Fibroblast of lung (primary cell): ENCODE results near the gene SOCS1. TPM values are rescaled to one million over a fixed set of nuclear protein-coding genes. Genes with fewer than 3 reads are reported as not detected.

ENCODE experiments used
- DNase-seq, 2 donors: peaks; one replicate each; pipeline versions ENCODE4 v3.0.0 to v3.0.0-alpha.2; 2010; ENCODE audit warnings: low read depth in 2 of 2
- H2AFZ ChIP-seq: 2 replicates; pipeline ENCODE4 v1.5.1; 2012; ENCODE audit warnings: low read length, control low read depth, inconsistent platforms
- H3K27ac ChIP-seq: 2 replicates; pipeline ENCODE4 v1.5.1; 2011; ENCODE audit warnings: low read length, control low read depth; ENCODE audit not compliant: insufficient read depth
- H3K27me3 ChIP-seq: 2 replicates; pipeline ENCODE4 v1.5.1; 2011; ENCODE audit warnings: mild to moderate bottlenecking, low read length; ENCODE audit not compliant: control insufficient read depth, insufficient read depth
- H3K36me3 ChIP-seq: 2 replicates; pipeline ENCODE4 v1.5.1; 2011; ENCODE audit warnings: low read length; ENCODE audit not compliant: control insufficient read depth, insufficient read depth
- H3K4me1 ChIP-seq: 2 replicates; pipeline ENCODE4 v1.5.1; 2011; ENCODE audit warnings: low read length; ENCODE audit not compliant: control insufficient read depth, insufficient read depth; ENCODE audit errors: extremely low read depth
- H3K4me2 ChIP-seq: 2 replicates; pipeline ENCODE4 v1.5.1; 2011; ENCODE audit warnings: low read length, control low read depth; ENCODE audit not compliant: insufficient read depth; ENCODE audit errors: extremely low read depth
- H3K4me3 ChIP-seq, 4 experiments: fragments of 200-600 bp in 1 of 4; sonication (generic) in 1 of 4; replicated peaks in 1 of 4; 2 replicates each; pipeline ENCODE4 v1.5.1; 2011 to 2016; ENCODE audit warnings: low read length in 4 of 4, low read depth in 3 of 4, mild to moderate bottlenecking in 3 of 4, control low read depth in 2 of 4, inconsistent platforms in 1 of 4, mixed read lengths in 1 of 4; ENCODE audit not compliant: insufficient read depth in 1 of 4; ENCODE audit errors: control extremely low read depth in 1 of 4
- H3K79me2 ChIP-seq: 2 replicates; pipeline ENCODE4 v1.5.1; 2012; ENCODE audit warnings: mild to moderate bottlenecking, low read length, inconsistent platforms; ENCODE audit not compliant: control insufficient read depth, insufficient read depth
- H3K9ac ChIP-seq: 2 replicates; pipeline ENCODE4 v1.5.1; 2011; ENCODE audit warnings: mild to moderate bottlenecking, low read length, control low read depth; ENCODE audit not compliant: insufficient read depth
- H3K9me3 ChIP-seq: 2 replicates; pipeline ENCODE4 v1.5.1; 2012; ENCODE audit warnings: low read depth, low read length; ENCODE audit not compliant: control insufficient read depth, insufficient read depth
- H4K20me1 ChIP-seq: 2 replicates; pipeline ENCODE4 v1.5.1; 2011; ENCODE audit warnings: low read length; ENCODE audit not compliant: control insufficient read depth, insufficient read depth; ENCODE audit errors: extremely low read depth
- CTCF ChIP-seq, 2 donors: IDR thresholded peaks in 1 of 2; conservative IDR thresholded peaks in 1 of 2; 1 replicate in 1 of 2; 2 replicates in 1 of 2; pipeline ENCODE4 v1.5.1; 2011 to 2012; ENCODE audit warnings: low read length in 2 of 2, control low read depth in 1 of 2, inconsistent platforms in 1 of 2, low read depth in 1 of 2, mild to moderate bottlenecking in 1 of 2
- EZH2 ChIP-seq: IDR thresholded peaks from 2 replicates; pipeline ENCODE4 v1.5.1; 2012; ENCODE audit warnings: low read length, control low read depth, mild to moderate bottlenecking; ENCODE audit errors: missing control alignments
- polyA plus RNA-seq, 2 donors: library from polyadenylated mRNA; depleted of rRNA in 1 of 2; stranded (reverse) in 1 of 2; unstranded in 1 of 2; fragments of >200 nt; gene quantifications; 2 replicates each; pipeline ENCODE4 v1.2.1, GENCODE V29; 2011 to 2012; ENCODE audit warnings: missing spikeins in 1 of 2
- total RNA-seq: library from RNA; depleted of rRNA; stranded (reverse); fragments of >200 nt; gene quantifications from 2 replicates; pipeline ENCODE4 v1.2.1, GENCODE V29; 2014

Gene SOCS1
- total and polyA plus RNA-seq, 2 donors (not counting 1 experiment from before 2014, with no cell fraction given) = 17.7 to 21.1 TPM

- peaks cover 2% of the 10 kb centered on the region for H3K4me1 ChIP-seq
- H2AFZ ChIP-seq = no peak overlapping the region
- H3K79me2 ChIP-seq = no peaks in the 10 kb centered on the region
- no peak overlapping the region for H3K27ac ChIP-seq
- H3K36me3 ChIP-seq = no peaks in the 10 kb centered on the region
- DNase-seq = no peak
- H3K9me3 ChIP-seq = no peaks in the 10 kb centered on the region
- H3K27me3 ChIP-seq = no peaks in the 10 kb centered on the region
- no peak overlapping the region for H3K4me3 ChIP-seq
- TF ChIP-seq EZH2 (no peak), CTCF (conservative IDR thresholded peaks at IDR 0.05 in 1 of 2, IDR thresholded peaks at IDR 0.05 in 1 of 2; ENCODE audit: low read depth in 1 of 2, low read length in 2 of 2) (no peak)
- H3K9ac ChIP-seq = no peak overlapping the region
- H3K4me2 ChIP-seq = no peak overlapping the region
- H4K20me1 ChIP-seq = no peaks in the 10 kb centered on the region
These were observed 22.2 kb downstream of the SOCS1 start for GRCh38 chr16:11233727-11234376.

DNA sequence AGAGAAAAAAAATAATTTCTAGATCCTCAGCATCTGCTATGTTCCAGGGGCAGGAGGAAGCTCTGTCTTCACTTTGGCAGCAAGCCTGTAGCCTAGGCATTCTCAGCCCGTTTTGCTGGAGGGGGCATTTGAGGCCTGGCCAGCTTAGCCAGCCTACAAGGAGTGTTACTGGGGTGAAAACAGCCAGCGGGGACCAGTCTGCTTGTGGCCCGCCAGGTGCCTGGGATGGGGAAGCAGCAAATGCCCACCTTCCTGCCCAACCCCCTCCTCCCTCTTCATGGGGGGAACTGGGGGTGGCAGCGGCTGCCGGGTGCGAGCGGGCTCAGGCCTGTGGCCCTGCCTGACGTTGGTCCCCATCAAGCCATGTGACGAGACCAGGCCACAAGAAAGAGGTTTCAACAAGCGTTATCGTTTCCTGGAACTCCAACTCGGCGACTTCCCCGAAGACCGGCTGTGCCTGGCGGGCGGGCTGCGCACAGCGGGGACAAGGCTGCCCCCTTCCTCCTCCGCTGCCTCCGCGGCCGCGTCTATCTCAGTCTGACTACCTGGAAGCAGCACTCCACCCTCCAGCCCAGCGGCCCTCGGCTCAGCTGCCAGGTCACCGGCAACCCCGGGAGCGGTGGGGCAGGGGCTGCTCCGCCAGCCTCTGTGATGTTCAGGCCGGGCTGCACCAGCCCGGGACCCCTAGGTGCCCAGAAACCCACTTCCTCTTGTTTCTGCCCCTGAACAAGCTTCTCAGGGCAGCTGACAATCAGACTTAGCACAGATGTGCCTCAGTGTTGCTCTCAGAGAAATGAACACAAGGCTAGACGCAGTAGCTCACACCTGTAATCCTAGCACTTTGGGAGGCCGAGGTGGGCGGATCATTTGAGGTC is 22.9 kb downstream of the SOCS1 start:
- Histone ChIP-seq H2AFZ (no peak overlapping the region), H3K79me2 (no peaks in the 10 kb centered on the region), H3K27me3 (no peaks in the 10 kb centered on the region), H3K4me3 (no peak overlapping the region), H3K36me3 (no peaks in the 10 kb centered on the region), H4K20me1 (no peaks in the 10 kb centered on the region), H3K4me2 (no peak overlapping the region), H3K27ac (no peak overlapping the region), H3K9ac (no peak overlapping the region), H3K4me1 (peaks cover 2% of the 10 kb centered on the region), H3K9me3 (no peaks in the 10 kb centered on the region)
- no peak for DNase-seq
- TF ChIP-seq CTCF (conservative IDR thresholded peaks at IDR 0.05 in 1 of 2, IDR thresholded peaks at IDR 0.05 in 1 of 2; ENCODE audit: low read depth in 1 of 2, low read length in 2 of 2) (no peak), EZH2 (no peak)

DNA sequence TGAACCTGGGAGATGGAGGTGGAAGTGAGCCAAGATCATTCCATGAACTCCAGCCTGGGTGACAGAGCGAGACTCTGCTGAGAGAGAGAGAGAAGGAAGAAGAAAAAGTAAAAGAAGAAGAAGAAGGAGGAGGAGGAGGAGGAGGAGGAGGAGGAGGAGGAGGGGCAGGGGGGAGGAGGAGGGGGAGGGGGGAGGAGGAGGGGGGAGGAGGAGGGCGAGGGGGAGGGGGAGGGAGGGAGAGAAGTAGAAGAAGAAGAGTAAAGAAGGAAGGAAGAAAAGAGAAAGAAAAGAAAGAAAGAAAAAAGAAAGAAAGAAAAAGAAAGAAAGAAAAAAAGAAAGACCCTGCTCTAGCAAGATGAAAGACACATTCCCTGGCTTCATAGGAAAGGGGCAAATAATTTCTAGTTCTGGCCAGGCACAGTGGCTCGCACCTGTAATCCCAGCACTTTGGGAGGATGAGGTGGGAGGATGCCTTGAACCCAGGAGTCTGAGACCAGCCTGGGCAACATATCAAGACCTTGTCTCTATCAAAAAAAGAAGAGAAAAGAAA is 23.6 kb downstream of the SOCS1 start:
- no peaks in the 10 kb centered on the region for H3K36me3 ChIP-seq
- H3K9me3 ChIP-seq = no peaks in the 10 kb centered on the region
- peaks cover 2% of the 10 kb centered on the region for H3K4me1 ChIP-seq
- H2AFZ ChIP-seq = no peak overlapping the region
- no peak overlapping the region for H3K27ac ChIP-seq
- no peak overlapping the region for H3K9ac ChIP-seq
- DNase-seq = no peak
- TF ChIP-seq CTCF (conservative IDR thresholded peaks at IDR 0.05 in 1 of 2, IDR thresholded peaks at IDR 0.05 in 1 of 2; ENCODE audit: low read depth in 1 of 2, low read length in 2 of 2) (no peak), EZH2 (no peak)
- no peak overlapping the region for H3K4me3 ChIP-seq
- H3K4me2 ChIP-seq = no peak overlapping the region
- H3K79me2 ChIP-seq = no peaks in the 10 kb centered on the region
- no peaks in the 10 kb centered on the region for H3K27me3 ChIP-seq
- no peaks in the 10 kb centered on the region for H4K20me1 ChIP-seq
